HCT116 (cell line): Measurements from ENCODE around the gene ANKRD34C.

ENCODE experiments used
- CTCF ChIP-seq, 3 experiments: fragments of 200-600 bp in 1 of 3; sonication (generic) in 1 of 3; IDR thresholded peaks in 2 of 3; conservative IDR thresholded peaks in 1 of 3; 2 replicates each; pipeline ENCODE4 v1.5.1; 2012 to 2017; ENCODE audit warnings: low read depth in 2 of 3, low read length in 2 of 3, antibody characterized with exemption in 1 of 3, borderline replicate concordance in 1 of 3, control low read depth in 1 of 3, mild to moderate bottlenecking in 1 of 3, mixed read lengths in 1 of 3, mixed run types in 1 of 3, moderate library complexity in 1 of 3; ENCODE audit not compliant: insufficient read depth in 1 of 3
- EZH2 ChIP-seq: fragments of 200-600 bp; sonication (generic); IDR thresholded peaks from 2 replicates; pipeline ENCODE4 v1.6.1; 2017; ENCODE audit warnings: antibody characterized with exemption, mixed run types
- POLR2A ChIP-seq: IDR thresholded peaks from 2 replicates; pipeline ENCODE4 v1.7.0; 2011; ENCODE audit warnings: borderline replicate concordance; ENCODE audit not compliant: insufficient read depth, insufficient read length; ENCODE audit errors: extremely low read depth
- RAD21 ChIP-seq: IDR thresholded peaks from 2 replicates; pipeline ENCODE4 v1.6.1; 2012; ENCODE audit warnings: low read depth, mild to moderate bottlenecking

GRCh38 chr15:79316864-79317263 is 34.3 kb downstream of the ANKRD34C start:
- TF ChIP-seq RAD21: no peak
- TF ChIP-seq POLR2A: no peak
- no peak for TF ChIP-seq CTCF (IDR thresholded peaks at IDR 0.05 in 2 of 3, conservative IDR thresholded peaks at IDR 0.05 in 1 of 3; ENCODE audit: borderline replicate concordance in 1 of 3, insufficient read depth in 1 of 3, low read depth in 2 of 3, low read length in 2 of 3)
- TF ChIP-seq EZH2: no peak
